ENCODE measurements around the gene N4BP2. TPM values are rescaled to one million over a fixed set of nuclear protein-coding genes. Genes with fewer than 3 reads are reported as not detected.

N4BP2 gene
- total and polyA plus RNA-seq, 2 of the 8 experiments (the other 6 are each of a cell fraction or from before 2014, with no cell fraction given): 4.4 to 44.7 TPM

GRCh38 chr4:40190465-40190864 is 133.8 kb downstream of the N4BP2 start:
- Histone ChIP-seq H3K4me1 (replicated peaks in 1 of 4; ENCODE audit: control insufficient read depth in 3 of 4, insufficient read depth in 4 of 4, low read length in 3 of 4) (peaks cover 3 to 17% (median 12%) of the 10 kb centered on the region in 4 experiments), H2AFZ (ENCODE audit: low read length) (0 out of 2 replicates have a peak overlapping the region, but pooled peaks have one; percentile 81), H3K9ac (replicated peaks in 1 of 4; ENCODE audit: extremely low read depth in 1 of 4, low read depth in 3 of 4, low read length in 3 of 4) (no peak overlapping the region), H2BK12ac (ENCODE audit: low read depth, low read length) (no peak overlapping the region), H2BK20ac (ENCODE audit: low read length) (no peak overlapping the region), H3K27ac (ENCODE audit: low read depth, low read length) (no peak overlapping the region), H3K27me3 (replicated peaks in 1 of 4; ENCODE audit: control insufficient read depth in 3 of 4, extremely low read depth in 1 of 4, insufficient read depth in 3 of 4, low read length in 3 of 4) (no peaks in the 10 kb centered on the region), H3K56ac (replicated peaks; ENCODE audit: insufficient read length, low read depth, low read length) (no peak overlapping the region), H3K9me3 (ENCODE audit: insufficient read depth in 2 of 2, low read depth in 1 of 2, low read length in 1 of 2) (no peaks in the 10 kb centered on the region), H3K23me2 (ENCODE audit: low read depth, low read length) (no peaks in the 10 kb centered on the region), H4K8ac (ENCODE audit: extremely low read depth, insufficient read depth, low read length) (no peak overlapping the region), H2BK5ac (ENCODE audit: low read depth, low read length) (no peak overlapping the region), H2BK120ac (replicated peaks; ENCODE audit: low read depth, low read length) (no peak overlapping the region), H2AK5ac (ENCODE audit: low read depth, low read length) (no peak overlapping the region), H3K79me2 (ENCODE audit: control insufficient read depth in 1 of 2, insufficient read depth in 2 of 2, low read length in 2 of 2) (no peaks in the 10 kb centered on the region), H4K91ac (replicated peaks; ENCODE audit: insufficient read length, low read length) (no peak overlapping the region), H3K23ac (ENCODE audit: insufficient read length) (no peak overlapping the region), H3K4me2 (ENCODE audit: insufficient read depth in 1 of 2, low read depth in 2 of 2, low read length in 2 of 2) (no peak overlapping the region; a peak in 1 of 4 replicates), H3K14ac (ENCODE audit: insufficient read length) (no peak overlapping the region), H3K79me1 (ENCODE audit: low read depth, low read length) (no peaks in the 10 kb centered on the region), H2BK15ac (ENCODE audit: low read length) (no peak overlapping the region), H3K4ac (replicated peaks; ENCODE audit: insufficient read length, low read depth, low read length) (no peak overlapping the region), H3K36me3 (ENCODE audit: control insufficient read depth in 2 of 4, insufficient read depth in 4 of 4, low read length in 3 of 4) (no peaks in the 10 kb centered on the region), H3K18ac (ENCODE audit: extremely low read depth, low read length) (no peak overlapping the region), H4K20me1 (replicated peaks in 1 of 2; ENCODE audit: control insufficient read depth in 1 of 2, insufficient read depth in 2 of 2, low read length in 2 of 2) (no peaks in the 10 kb centered on the region), H3K4me3 (ENCODE audit: extremely low read depth in 1 of 4, insufficient read depth in 2 of 4, low read depth in 3 of 4, low read length in 4 of 4) (no peak overlapping the region), H4K5ac (ENCODE audit: insufficient read length, low read depth, low read length) (no peak overlapping the region)
- DNase-seq (ENCODE audit: low read depth in 1 of 2, low spot score in 2 of 2) (no peak), FAIRE-seq (no peak)
- TF ChIP-seq, protein P1, sequence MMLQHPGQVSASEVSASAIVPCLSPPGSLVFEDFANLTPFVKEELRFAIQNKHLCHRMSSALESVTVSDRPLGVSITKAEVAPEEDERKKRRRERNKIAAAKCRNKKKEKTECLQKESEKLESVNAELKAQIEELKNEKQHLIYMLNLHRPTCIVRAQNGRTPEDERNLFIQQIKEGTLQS (IDR thresholded peaks at IDR 0.05; ENCODE audit: insufficient read depth, low read depth, low read length): no peak
- TF ChIP-seq KDM1A (IDR thresholded peaks at IDR 0.05; ENCODE audit: borderline replicate concordance, low read length) (no peak), EGR1 (IDR thresholded peaks at IDR 0.05; ENCODE audit: borderline replicate concordance, low read depth, low read length) (no peak), CHD2 (IDR thresholded peaks at IDR 0.05; ENCODE audit: low read length) (no peak), TCF12 (IDR thresholded peaks at IDR 0.05; ENCODE audit: low read depth, low read length) (no peak), SP4 (IDR thresholded peaks at IDR 0.05; ENCODE audit: low read length) (no peak), RFX5 (IDR thresholded peaks at IDR 0.05; ENCODE audit: borderline replicate concordance, low read depth, low read length) (no peak), PHF8 (conservative IDR thresholded peaks at IDR 0.05; ENCODE audit: low read depth, low read length) (no peak), GABPA (IDR thresholded peaks at IDR 0.05; ENCODE audit: borderline replicate concordance, insufficient read depth, low read length) (no peak), CBX5 (IDR thresholded peaks at IDR 0.05; ENCODE audit: low read depth, low read length) (no peak), SIX5 (IDR thresholded peaks at IDR 0.05; ENCODE audit: low read depth, low read length) (no peak)
- TF ChIP-seq, protein P2, sequence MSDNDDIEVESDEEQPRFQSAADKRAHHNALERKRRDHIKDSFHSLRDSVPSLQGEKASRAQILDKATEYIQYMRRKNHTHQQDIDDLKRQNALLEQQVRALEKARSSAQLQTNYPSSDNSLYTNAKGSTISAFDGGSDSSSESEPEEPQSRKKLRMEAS (IDR thresholded peaks at IDR 0.05): no peak
- CTCF ChIA-PET (ENCODE audit: partially characterized antibody): interaction anchor here (0.6 to 1.6 kb wide), 10 partner anchors 27 to 600 kb away, joined by 3 to 4 read pairs (median 3); no protein-coding TSS in a partner anchor
- WGBS, 2 experiments (ENCODE audit: extremely low coverage in 1 of 2, insufficient coverage in 1 of 2, insufficient read length in 1 of 2, insufficient replicate concordance in 2 of 2, low coverage in 1 of 2, low lambda C conversion rate in 2 of 2, missing lambda C conversion rate in 1 of 2): 82% methylated on average over 5 of the region's 5 CpGs; no CpG with 5 or more reads in 1 of the 2 experiments
- POLR2A ChIA-PET (ENCODE audit: partially characterized antibody): interaction anchor here (0.6 to 1.5 kb wide), 2 partner anchors 70 to 134 kb away, joined by 3 to 5 read pairs; partner anchors contain the start of gene N4BP2
